SK-N-SH treated with all-trans-retinoic acid at 6 μM for 48 hours (cell line): Measurements from ENCODE around the gene ADNP.

Source experiments
- ATAC-seq: fragments of 200-7000 bp; cut with Tn5 transposase; 3 replicates; pipeline ENCODE4 v1.9.1; 2020; ENCODE audit warnings: mild to moderate bottlenecking, moderate library complexity
- ARNTL ChIP-seq: fragments of 450-650 bp; formaldehyde crosslinking; IDR thresholded peaks from 2 replicates; pipeline ENCODE4 v1.5.0; 2020; ENCODE audit warnings: low read depth, mild to moderate bottlenecking, moderate library complexity, borderline replicate concordance
- BACH2 ChIP-seq: fragments of 250-450 bp; sonication (Bioruptor Pico); IDR thresholded peaks from 2 replicates; pipeline ENCODE4 v1.9.0; 2021; ENCODE audit warnings: mild to moderate bottlenecking, borderline replicate concordance
- CSDC2 ChIP-seq: fragments of 250-450 bp; sonication (Bioruptor Pico); IDR thresholded peaks from 2 replicates; pipeline ENCODE4 v1.5.0; 2020; ENCODE audit warnings: mild to moderate bottlenecking, moderate library complexity
- ESRRG ChIP-seq: fragments of 250-450 bp; sonication (Bioruptor Pico); IDR thresholded peaks from 2 replicates; pipeline ENCODE4 v1.6.1; 2021; ENCODE audit warnings: mild to moderate bottlenecking
- GLIS3 ChIP-seq: fragments of 250-450 bp; sonication (Bioruptor Pico); IDR thresholded peaks from 2 replicates; pipeline ENCODE4 v1.5.0; 2020; ENCODE audit warnings: mild to moderate bottlenecking, moderate library complexity
- ISL1 ChIP-seq: fragments of 250-450 bp; sonication (Bioruptor Pico); IDR thresholded peaks from 2 replicates; pipeline ENCODE4 v2.1.2; 2022; ENCODE audit warnings: mild to moderate bottlenecking, moderate library complexity
- OSR1 ChIP-seq: fragments of 250-450 bp; sonication (Bioruptor Pico); IDR thresholded peaks from 2 replicates; pipeline ENCODE4 v1.8.0; 2022; ENCODE audit warnings: moderate library complexity, mild to moderate bottlenecking, inconsistent platforms
- PPARA ChIP-seq: fragments of 250-450 bp; sonication (Bioruptor Pico); IDR thresholded peaks from 2 replicates; pipeline ENCODE4 v1.5.0; 2020; ENCODE audit warnings: mild to moderate bottlenecking, borderline replicate concordance
- RARB ChIP-seq: fragments of 250-450 bp; sonication (Bioruptor Pico); IDR thresholded peaks from 2 replicates; pipeline ENCODE4 v1.8.0; 2021; ENCODE audit warnings: mild to moderate bottlenecking, moderate library complexity
- SNAI2 ChIP-seq: fragments of 250-450 bp; sonication (Bioruptor Pico); IDR thresholded peaks from 2 replicates; pipeline ENCODE4 v1.5.0; 2020; ENCODE audit warnings: mild to moderate bottlenecking, moderate library complexity
- TCF4 ChIP-seq: fragments of 250-450 bp; sonication (Bioruptor Pico); IDR thresholded peaks from 2 replicates; pipeline ENCODE4 v1.8.0; 2021; ENCODE audit warnings: mild to moderate bottlenecking, moderate library complexity, borderline replicate concordance
- TOX ChIP-seq: fragments of 250-450 bp; sonication (Bioruptor Pico); IDR thresholded peaks from 2 replicates; pipeline ENCODE4 v1.8.0; 2021; ENCODE audit warnings: mild to moderate bottlenecking, moderate library complexity, borderline replicate concordance
- ZC3H10 ChIP-seq: fragments of 250-450 bp; sonication (Bioruptor Pico); IDR thresholded peaks from 2 replicates; pipeline ENCODE4 v1.5.1; 2021; ENCODE audit warnings: mild to moderate bottlenecking, moderate library complexity
- ZFP3 ChIP-seq: fragments of 250-450 bp; sonication (Bioruptor Pico); IDR thresholded peaks from 2 replicates; pipeline ENCODE4 v1.5.0; 2020; ENCODE audit warnings: mild to moderate bottlenecking, moderate library complexity
- ZFP30 ChIP-seq: fragments of 450-650 bp; formaldehyde crosslinking; IDR thresholded peaks from 2 replicates; pipeline ENCODE4 v1.5.0; 2022; ENCODE audit warnings: mild to moderate bottlenecking, moderate library complexity
- ZNF565 ChIP-seq: fragments of 450-650 bp; formaldehyde crosslinking; conservative IDR thresholded peaks from 2 replicates; pipeline ENCODE4 v1.5.0; 2020; ENCODE audit warnings: low read depth, mild to moderate bottlenecking, moderate library complexity
- ZNF70 ChIP-seq: fragments of 450-650 bp; formaldehyde crosslinking; IDR thresholded peaks from 2 replicates; pipeline ENCODE4 v1.5.0; 2020; ENCODE audit warnings: mild to moderate bottlenecking, moderate library complexity
- ZNF8 ChIP-seq: fragments of 450-650 bp; formaldehyde crosslinking; IDR thresholded peaks from 2 replicates; pipeline ENCODE4 v1.5.0; 2020; ENCODE audit warnings: mild to moderate bottlenecking, moderate library complexity
- TF ChIP-seq, protein P1 (sequence below): fragments of 250-450 bp; sonication (Bioruptor Pico); IDR thresholded peaks from 2 replicates; pipeline ENCODE4 v1.8.0; 2021; ENCODE audit warnings: low read depth, mild to moderate bottlenecking, moderate library complexity, borderline replicate concordance
- TF ChIP-seq, protein P2 (sequence below): fragments of 250-450 bp; sonication (Bioruptor Pico); IDR thresholded peaks from 2 replicates; pipeline ENCODE4 v1.5.0; 2020; ENCODE audit warnings: mild to moderate bottlenecking, moderate library complexity
- TF ChIP-seq, protein P3 (sequence below): fragments of 250-450 bp; sonication (Bioruptor Pico); IDR thresholded peaks from 2 replicates; pipeline ENCODE4 v1.8.0; 2020; ENCODE audit warnings: mild to moderate bottlenecking, moderate library complexity, borderline replicate concordance
- TF ChIP-seq, protein P4 (sequence below): fragments of 250-450 bp; sonication (Bioruptor Pico); IDR thresholded peaks from 2 replicates; pipeline ENCODE4 v1.5.1; 2021; ENCODE audit warnings: mild to moderate bottlenecking, moderate library complexity
- TF ChIP-seq, protein P5 (sequence below): fragments of 250-450 bp; sonication (Bioruptor Pico); IDR thresholded peaks from 2 replicates; pipeline ENCODE4 v1.5.1; 2020; ENCODE audit warnings: low read depth, mild to moderate bottlenecking, moderate library complexity

The ADNP gene

DNA sequence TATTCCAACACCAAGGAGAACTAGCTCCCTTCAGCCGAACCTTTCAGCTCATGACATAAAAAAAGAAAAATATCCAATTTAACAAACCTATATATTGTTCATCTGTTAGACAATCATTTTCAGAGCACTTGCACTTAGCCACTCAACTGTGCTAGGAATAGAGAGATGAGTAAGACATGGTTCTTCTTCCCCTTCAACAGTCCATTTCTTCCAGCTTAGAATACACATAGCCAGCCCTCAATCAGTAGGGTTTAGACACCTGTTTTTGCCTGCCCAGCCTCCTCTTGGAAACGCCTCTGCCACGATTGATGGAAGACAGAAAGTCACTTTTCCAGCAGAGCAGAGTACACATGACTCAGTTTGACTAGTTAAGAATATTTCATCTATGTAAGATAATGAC lies 21.8 kb downstream of the ADNP start:
- no peak for ATAC-seq
- TF ChIP-seq PPARA (CRISPR knock-in tag) (no peak), ZFP30 (CRISPR knock-in tag) (no peak), ISL1 (CRISPR knock-in tag) (no peak), ARNTL (CRISPR knock-in tag) (no peak), RARB (CRISPR knock-in tag) (no peak), GLIS3 (CRISPR knock-in tag) (no peak), TOX (CRISPR knock-in tag) (no peak), ZNF565 (CRISPR knock-in tag) (no peak), ZNF70 (CRISPR knock-in tag) (no peak), ZFP3 (CRISPR knock-in tag) (no peak), TCF4 (CRISPR knock-in tag) (no peak), ZNF8 (CRISPR knock-in tag) (no peak), CSDC2 (CRISPR knock-in tag) (no peak), SNAI2 (CRISPR knock-in tag) (no peak), ESRRG (CRISPR knock-in tag) (no peak)
- TF ChIP-seq, protein P1, sequence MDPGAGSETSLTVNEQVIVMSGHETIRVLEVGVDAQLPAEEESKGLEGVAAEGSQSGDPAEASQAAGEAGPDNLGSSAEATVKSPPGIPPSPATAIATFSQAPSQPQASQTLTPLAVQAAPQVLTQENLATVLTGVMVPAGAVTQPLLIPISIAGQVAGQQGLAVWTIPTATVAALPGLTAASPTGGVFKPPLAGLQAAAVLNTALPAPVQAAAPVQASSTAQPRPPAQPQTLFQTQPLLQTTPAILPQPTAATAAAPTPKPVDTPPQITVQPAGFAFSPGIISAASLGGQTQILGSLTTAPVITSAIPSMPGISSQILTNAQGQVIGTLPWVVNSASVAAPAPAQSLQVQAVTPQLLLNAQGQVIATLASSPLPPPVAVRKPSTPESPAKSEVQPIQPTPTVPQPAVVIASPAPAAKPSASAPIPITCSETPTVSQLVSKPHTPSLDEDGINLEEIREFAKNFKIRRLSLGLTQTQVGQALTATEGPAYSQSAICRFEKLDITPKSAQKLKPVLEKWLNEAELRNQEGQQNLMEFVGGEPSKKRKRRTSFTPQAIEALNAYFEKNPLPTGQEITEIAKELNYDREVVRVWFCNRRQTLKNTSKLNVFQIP: no peak
- TF ChIP-seq, protein P2, sequence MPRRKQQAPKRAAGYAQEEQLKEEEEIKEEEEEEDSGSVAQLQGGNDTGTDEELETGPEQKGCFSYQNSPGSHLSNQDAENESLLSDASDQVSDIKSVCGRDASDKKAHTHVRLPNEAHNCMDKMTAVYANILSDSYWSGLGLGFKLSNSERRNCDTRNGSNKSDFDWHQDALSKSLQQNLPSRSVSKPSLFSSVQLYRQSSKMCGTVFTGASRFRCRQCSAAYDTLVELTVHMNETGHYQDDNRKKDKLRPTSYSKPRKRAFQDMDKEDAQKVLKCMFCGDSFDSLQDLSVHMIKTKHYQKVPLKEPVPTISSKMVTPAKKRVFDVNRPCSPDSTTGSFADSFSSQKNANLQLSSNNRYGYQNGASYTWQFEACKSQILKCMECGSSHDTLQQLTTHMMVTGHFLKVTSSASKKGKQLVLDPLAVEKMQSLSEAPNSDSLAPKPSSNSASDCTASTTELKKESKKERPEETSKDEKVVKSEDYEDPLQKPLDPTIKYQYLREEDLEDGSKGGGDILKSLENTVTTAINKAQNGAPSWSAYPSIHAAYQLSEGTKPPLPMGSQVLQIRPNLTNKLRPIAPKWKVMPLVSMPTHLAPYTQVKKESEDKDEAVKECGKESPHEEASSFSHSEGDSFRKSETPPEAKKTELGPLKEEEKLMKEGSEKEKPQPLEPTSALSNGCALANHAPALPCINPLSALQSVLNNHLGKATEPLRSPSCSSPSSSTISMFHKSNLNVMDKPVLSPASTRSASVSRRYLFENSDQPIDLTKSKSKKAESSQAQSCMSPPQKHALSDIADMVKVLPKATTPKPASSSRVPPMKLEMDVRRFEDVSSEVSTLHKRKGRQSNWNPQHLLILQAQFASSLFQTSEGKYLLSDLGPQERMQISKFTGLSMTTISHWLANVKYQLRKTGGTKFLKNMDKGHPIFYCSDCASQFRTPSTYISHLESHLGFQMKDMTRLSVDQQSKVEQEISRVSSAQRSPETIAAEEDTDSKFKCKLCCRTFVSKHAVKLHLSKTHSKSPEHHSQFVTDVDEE (CRISPR knock-in tag): no peak
- TF ChIP-seq, protein P3, sequence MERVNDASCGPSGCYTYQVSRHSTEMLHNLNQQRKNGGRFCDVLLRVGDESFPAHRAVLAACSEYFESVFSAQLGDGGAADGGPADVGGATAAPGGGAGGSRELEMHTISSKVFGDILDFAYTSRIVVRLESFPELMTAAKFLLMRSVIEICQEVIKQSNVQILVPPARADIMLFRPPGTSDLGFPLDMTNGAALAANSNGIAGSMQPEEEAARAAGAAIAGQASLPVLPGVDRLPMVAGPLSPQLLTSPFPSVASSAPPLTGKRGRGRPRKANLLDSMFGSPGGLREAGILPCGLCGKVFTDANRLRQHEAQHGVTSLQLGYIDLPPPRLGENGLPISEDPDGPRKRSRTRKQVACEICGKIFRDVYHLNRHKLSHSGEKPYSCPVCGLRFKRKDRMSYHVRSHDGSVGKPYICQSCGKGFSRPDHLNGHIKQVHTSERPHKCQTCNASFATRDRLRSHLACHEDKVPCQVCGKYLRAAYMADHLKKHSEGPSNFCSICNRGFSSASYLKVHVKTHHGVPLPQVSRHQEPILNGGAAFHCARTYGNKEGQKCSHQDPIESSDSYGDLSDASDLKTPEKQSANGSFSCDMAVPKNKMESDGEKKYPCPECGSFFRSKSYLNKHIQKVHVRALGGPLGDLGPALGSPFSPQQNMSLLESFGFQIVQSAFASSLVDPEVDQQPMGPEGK (CRISPR knock-in tag): no peak
- TF ChIP-seq, protein P4, sequence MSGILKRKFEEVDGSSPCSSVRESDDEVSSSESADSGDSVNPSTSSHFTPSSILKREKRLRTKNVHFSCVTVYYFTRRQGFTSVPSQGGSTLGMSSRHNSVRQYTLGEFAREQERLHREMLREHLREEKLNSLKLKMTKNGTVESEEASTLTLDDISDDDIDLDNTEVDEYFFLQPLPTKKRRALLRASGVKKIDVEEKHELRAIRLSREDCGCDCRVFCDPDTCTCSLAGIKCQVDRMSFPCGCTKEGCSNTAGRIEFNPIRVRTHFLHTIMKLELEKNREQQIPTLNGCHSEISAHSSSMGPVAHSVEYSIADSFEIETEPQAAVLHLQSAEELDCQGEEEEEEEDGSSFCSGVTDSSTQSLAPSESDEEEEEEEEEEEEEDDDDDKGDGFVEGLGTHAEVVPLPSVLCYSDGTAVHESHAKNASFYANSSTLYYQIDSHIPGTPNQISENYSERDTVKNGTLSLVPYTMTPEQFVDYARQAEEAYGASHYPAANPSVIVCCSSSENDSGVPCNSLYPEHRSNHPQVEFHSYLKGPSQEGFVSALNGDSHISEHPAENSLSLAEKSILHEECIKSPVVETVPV (CRISPR knock-in tag): no peak

DNA sequence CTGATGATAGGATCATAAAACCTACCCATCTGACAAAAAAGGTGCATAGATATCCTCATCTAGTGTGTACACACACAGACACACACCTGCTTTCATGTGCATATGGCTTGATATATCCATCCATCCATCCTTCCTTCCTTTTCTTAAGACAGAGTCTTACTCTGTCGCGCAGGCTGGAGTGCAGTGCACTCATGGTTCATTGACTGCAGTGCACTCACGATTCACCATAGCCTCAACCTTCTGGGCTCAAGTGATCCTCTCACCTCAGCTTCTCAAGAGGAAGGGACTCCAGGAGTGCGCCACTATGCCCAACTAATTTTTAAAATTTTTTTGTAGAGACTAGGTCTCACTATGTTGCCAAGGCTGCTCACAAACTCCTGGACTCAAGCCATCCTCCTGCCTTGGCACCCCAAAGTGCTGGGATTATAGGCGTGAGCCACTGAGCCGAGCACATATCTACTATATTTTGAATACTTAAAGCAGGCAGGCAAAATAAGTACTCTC lies 27.1 kb downstream of the ADNP start:
- TF ChIP-seq ZFP3 (CRISPR knock-in tag) (no peak), SNAI2 (CRISPR knock-in tag) (no peak), ARNTL (CRISPR knock-in tag) (no peak), ZC3H10 (no peak), ESRRG (CRISPR knock-in tag) (no peak), ZNF8 (CRISPR knock-in tag) (no peak), GLIS3 (CRISPR knock-in tag) (no peak), CSDC2 (CRISPR knock-in tag) (no peak), TCF4 (CRISPR knock-in tag) (no peak), ZNF70 (CRISPR knock-in tag) (no peak), PPARA (CRISPR knock-in tag) (no peak), BACH2 (CRISPR knock-in tag) (no peak), OSR1 (CRISPR knock-in tag) (no peak)
- TF ChIP-seq, protein P4 (CRISPR knock-in tag): no peak
- TF ChIP-seq, protein P5, sequence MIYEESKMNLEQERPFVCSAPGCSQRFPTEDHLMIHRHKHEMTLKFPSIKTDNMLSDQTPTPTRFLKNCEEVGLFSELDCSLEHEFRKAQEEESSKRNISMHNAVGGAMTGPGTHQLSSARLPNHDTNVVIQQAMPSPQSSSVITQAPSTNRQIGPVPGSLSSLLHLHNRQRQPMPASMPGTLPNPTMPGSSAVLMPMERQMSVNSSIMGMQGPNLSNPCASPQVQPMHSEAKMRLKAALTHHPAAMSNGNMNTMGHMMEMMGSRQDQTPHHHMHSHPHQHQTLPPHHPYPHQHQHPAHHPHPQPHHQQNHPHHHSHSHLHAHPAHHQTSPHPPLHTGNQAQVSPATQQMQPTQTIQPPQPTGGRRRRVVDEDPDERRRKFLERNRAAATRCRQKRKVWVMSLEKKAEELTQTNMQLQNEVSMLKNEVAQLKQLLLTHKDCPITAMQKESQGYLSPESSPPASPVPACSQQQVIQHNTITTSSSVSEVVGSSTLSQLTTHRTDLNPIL: no peak
- TF ChIP-seq, protein P2 (CRISPR knock-in tag): no peak
- ATAC-seq: no peak
